Activated naive CD4-positive, alpha-beta T cell treated with Interleukin-2 at 50 U/mL for 16 hours (primary cell): ENCODE results near the gene CYP27B1.
A peak's percentile ranks its signal among the peaks of the same experiment; 100 is the strongest.
"Not testable (repeated sequence)": the region's sequence is repeated elsewhere in the genome, so short reads cannot be mapped to it uniquely, and the experiment has no call there.

Experiments
- DNase-seq: peaks from one replicate; pipeline ENCODE4 v3.0.0-alpha.2; 2020

CYP27B1 gene

DNA sequence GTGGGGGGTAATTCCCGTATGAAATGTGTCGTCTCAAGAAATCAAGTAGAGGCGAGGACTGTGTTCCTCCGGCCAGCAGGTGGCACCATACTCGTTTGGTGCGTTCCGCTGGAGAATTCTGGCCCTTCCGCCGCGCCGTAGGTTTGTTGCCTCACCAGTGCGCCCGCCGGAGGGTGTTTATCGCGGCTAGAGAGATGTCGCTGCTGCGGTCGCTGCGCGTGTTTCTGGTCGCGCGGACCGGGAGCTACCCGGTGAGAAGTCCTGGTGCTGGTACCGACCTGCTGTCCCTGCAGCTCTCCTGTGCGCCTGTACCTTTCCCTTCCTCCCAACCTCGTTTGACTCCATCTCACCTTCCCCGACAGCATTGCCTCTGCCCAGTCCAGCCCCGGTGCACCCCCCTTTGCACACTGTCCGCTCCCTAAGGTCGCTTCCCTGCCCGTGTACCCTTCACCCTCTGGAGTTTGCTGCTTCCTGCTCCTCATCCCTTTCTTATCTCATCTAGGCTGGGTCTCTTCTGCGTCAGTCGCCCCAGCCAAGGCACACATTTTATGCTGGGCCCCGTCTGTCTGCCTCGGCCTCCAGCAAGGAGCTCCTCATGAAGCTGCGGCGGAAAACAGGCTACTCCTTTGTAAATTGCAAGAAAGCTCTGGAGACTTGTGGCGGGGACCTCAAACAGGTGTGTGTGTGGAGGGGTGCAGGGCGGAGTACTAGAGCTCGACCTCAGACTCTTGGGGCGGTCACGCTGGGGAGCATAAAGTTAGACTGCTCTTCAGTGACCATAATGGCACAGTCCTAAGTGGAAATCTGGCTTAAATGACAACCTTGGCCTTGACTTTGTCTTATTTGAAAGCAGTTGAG lies 16.0 kb upstream of the CYP27B1 start, which contains the start of gene TSFM:
Gene TSFM (plus strand): TSS at position 180 of the 858 bp plus-strand sequence. CDS start 15 bp downstream, at position 195.
- DNase-seq = peak; percentile 98

DNA sequence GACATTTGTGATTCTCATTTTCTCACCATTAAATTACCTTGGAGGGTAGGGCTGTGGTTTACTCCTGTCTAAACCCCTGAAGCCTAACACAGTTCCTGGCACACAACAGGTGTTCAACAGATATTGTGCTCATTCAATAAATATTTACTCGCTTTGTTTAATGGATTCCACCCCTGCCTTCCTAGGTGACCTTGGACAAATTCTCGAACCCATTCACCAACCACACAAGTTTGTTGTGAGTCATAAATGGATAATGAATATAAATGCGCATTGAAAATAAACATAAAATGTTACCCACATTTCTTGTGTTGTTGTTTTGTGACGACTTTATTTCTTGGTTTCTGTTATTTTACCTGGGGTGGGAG lies 15.3 kb upstream of the CYP27B1 start:
- DNase-seq = no peak

DNA sequence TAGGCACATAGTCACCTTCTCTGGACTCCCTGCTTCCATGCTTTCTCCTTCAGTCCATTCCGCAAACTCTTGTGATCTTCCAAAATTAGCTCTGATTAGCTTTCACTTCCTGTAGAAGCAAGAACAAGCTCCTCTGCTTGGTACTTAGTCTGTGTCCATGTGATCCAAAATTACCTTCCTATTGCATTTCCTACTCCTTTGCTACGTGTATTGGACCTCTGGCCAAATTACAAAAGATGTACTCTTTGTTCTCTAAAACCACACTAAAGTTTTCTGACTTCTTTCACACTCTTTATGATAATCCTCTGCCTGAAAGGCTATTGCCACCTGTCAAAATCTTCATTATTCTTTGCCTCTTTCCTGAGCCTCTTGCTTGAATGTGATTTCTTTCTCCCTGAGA lies 14.9 kb upstream of the CYP27B1 start:
- DNase-seq = no peak

DNA sequence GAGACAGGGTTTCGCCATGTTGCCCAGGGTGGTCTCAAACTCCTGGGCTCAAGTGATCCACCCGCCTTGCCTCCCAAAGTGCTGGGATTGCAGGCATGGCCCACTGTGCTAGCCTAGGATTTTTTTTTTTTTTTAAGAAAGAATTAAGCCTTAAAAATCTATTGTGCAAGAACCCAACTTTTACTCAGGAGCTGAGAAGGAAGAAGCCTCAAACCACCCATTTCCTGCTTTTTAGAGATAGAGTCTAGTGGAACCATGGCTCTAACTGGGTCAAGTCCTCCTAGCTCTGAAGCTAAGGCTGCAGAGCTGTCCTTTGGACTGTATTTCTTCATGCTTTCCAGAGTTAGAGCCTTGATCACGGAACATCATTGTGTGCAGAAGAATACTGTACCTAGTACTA lies 14.4 kb upstream of the CYP27B1 start:
- no peak for DNase-seq

GRCh38 chr12:57780284-57780897 lies 13.5 kb upstream of the CYP27B1 start:
- no peak for DNase-seq

GRCh38 chr12:57779736-57780135 lies 12.9 kb upstream of the CYP27B1 start:
- DNase-seq = no peak

GRCh38 chr12:57777911-57778310 lies 11.0 kb upstream of the CYP27B1 start:
- DNase-seq = no peak

DNA sequence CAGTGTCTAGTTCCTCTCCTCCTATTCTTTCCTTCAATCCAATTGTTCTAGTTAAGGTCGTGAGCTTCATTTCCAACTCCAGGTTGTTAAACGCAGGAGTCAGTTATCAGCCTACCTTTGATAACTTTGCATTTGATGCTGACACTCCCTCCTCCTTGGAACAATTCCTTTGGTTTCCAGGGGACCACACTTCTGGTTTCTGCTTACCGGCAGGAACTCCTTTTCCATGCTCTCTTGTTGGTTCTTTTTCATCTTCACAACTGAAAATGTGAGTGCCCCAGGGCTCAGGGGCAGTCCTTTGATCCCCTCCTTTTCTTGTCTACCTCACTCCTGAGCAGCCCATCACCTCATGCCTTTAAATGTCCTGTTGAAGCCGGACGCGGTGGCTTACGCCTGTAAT lies 10.5 kb upstream of the CYP27B1 start:
- no peak for DNase-seq

- DNase-seq = no peak
These were observed 9.3 kb upstream of the CYP27B1 start for GRCh38 chr12:57776247-57776587.

- no peak for DNase-seq
These were observed 8.8 kb upstream of the CYP27B1 start for GRCh38 chr12:57775563-57776246.

DNA sequence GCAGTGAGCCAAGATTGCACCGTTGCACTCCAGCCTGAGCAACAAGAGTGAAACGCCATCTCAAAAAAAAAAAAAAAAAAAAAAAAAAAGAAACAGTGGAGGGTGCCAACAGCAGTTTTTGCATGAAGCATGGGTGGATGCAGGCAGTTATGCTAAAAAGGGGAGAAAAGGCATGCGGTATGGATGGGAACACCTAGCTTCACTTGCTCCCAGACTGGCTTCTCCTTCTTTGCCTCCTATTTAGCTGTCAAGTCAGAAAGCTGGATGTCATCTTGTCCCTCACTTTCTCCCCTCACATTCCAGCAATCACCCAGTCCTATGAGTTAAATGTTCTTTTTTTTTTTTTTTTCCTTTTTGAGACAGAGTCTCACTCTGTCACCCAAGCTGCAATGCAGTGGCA lies 8.2 kb upstream of the CYP27B1 start:
- no peak for DNase-seq

- DNase-seq = not testable (repeated sequence)
These were observed 7.8 kb upstream of the CYP27B1 start for GRCh38 chr12:57774634-57775033.

GRCh38 chr12:57772429-57773322 lies 5.8 kb upstream of the CYP27B1 start, which contains the start of gene EEF1AKMT3:
Gene EEF1AKMT3, plus strand, starts transcription at chr12:57772614. Its CDS starts 111 bp downstream, at chr12:57772725.
- DNase-seq = peak; percentile 48

- peak; percentile 95 for DNase-seq
These were observed 5.1 kb upstream of the CYP27B1 start, which contains the start of gene METTL1 for GRCh38 chr12:57771873-57772428. Gene METTL1, minus strand, starts transcription at chr12:57772105. Its CDS starts 22 bp downstream, at chr12:57772083.

- peak; percentile 91 for DNase-seq
These were observed 4.5 kb upstream of the CYP27B1 start for GRCh38 chr12:57771236-57771872.

GRCh38 chr12:57770734-57771133 lies 3.9 kb upstream of the CYP27B1 start:
- DNase-seq = no peak

- DNase-seq = no peak
These were observed 2.7 kb upstream of the CYP27B1 start for GRCh38 chr12:57769594-57769993.

DNA sequence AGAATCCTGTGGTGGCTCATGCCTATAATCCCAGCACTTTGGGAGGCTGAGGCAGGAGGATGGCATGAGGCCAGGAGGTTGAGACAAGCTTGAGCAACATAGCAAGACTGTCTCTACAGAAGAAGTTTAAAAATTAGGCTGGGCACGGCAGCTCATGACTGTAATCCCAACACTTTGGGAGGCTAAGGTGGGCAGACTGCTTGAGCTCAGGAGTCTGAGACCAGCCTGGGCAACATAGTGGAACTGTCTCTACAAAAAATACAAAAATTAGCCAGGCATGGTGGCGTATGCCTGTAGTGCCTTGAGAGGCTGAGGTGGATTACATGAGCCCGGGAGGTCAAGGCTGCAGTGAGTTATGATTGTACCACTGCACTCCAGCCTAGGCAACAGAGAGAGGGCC lies 998 bp upstream of the CYP27B1 start:
- DNase-seq = no peak

DNA sequence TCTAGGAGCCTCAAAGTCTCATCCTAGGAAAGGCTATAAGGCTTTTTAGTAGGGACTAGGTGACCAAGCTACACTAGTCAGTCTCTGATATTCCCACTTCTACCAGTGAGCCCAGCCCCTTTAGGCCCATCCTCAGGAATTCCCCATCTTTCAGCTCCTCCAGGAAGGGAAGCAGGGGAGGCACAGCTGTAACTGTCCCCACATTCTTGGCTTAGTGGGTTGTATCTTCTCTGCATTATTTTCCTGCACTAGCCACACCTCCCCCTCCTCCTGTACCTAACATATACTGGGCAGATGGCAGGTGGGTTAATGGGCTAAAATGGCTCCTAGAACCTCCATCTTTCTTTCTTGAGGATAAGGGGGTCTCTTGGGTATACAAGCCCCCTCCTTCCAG lies 424 bp upstream of the CYP27B1 start:
- no peak for DNase-seq

GRCh38 chr12:57765698-57766463 lies 997 bp downstream of the CYP27B1 start:
- DNase-seq = no peak
